ENCODE results near the gene C1QTNF4.

The C1QTNF4 gene

GRCh38 chr11:47593492-47593933 is 698 bp downstream of the C1QTNF4 start:
- in situ Hi-C loops (cut with HindIII; ENCODE audit: low sequenced_read_pairs): no loop called here

GRCh38 chr11:47592970-47593369 is 1.2 kb downstream of the C1QTNF4 start:
- in situ Hi-C loops (cut with HindIII; ENCODE audit: low sequenced_read_pairs): no loop called here

- in situ Hi-C loops (cut with HindIII; ENCODE audit: low sequenced_read_pairs): no loop called here
These were observed 2.0 kb downstream of the C1QTNF4 start for GRCh38 chr11:47592251-47592650.

- in situ Hi-C loops (cut with HindIII; ENCODE audit: low sequenced_read_pairs): no loop called here
These were observed 2.4 kb downstream of the C1QTNF4 start for GRCh38 chr11:47591764-47592163.

- in situ Hi-C loops (cut with HindIII; ENCODE audit: low sequenced_read_pairs): no loop called here
These were observed 4.0 kb downstream of the C1QTNF4 start for GRCh38 chr11:47589977-47590861.

GRCh38 chr11:47589584-47589976 is 4.6 kb downstream of the C1QTNF4 start:
- in situ Hi-C loops (cut with HindIII; ENCODE audit: low sequenced_read_pairs): no loop called here

GRCh38 chr11:47589118-47589517 is 5.1 kb downstream of the C1QTNF4 start:
- in situ Hi-C loops (cut with HindIII; ENCODE audit: low sequenced_read_pairs): no loop called here

GRCh38 chr11:47587723-47588326 is 6.4 kb downstream of the C1QTNF4 start:
- in situ Hi-C loops (cut with HindIII; ENCODE audit: low sequenced_read_pairs): no loop called here

- in situ Hi-C loops (cut with HindIII; ENCODE audit: low sequenced_read_pairs): no loop called here
These were observed 7.0 kb downstream of the C1QTNF4 start for GRCh38 chr11:47587039-47587716.

- in situ Hi-C loops (cut with HindIII; ENCODE audit: low sequenced_read_pairs): no loop called here
These were observed 7.9 kb downstream of the C1QTNF4 start, which contains the start of gene FAM180B for GRCh38 chr11:47586098-47586855. Gene FAM180B (plus strand): TSS chr11:47586678. CDS start chr11:47586769, 91 bp downstream.

GRCh38 chr11:47583844-47584243 is 10.4 kb downstream of the C1QTNF4 start:
- in situ Hi-C loops (cut with HindIII; ENCODE audit: low sequenced_read_pairs): no loop called here

GRCh38 chr11:47578524-47579494 is 15.4 kb downstream of the C1QTNF4 start, which contains the start of the genes KBTBD4 and NDUFS3:
Gene KBTBD4 (minus strand): TSS chr11:47578970. CDS start chr11:47578951, 19 bp downstream.
Gene NDUFS3 (plus strand): TSS chr11:47579074. CDS start chr11:47579092, 18 bp downstream.
- in situ Hi-C loops (cut with HindIII; ENCODE audit: low sequenced_read_pairs): no loop called here

- in situ Hi-C loops (cut with HindIII; ENCODE audit: low sequenced_read_pairs): no loop called here
These were observed 16.7 kb downstream of the C1QTNF4 start for GRCh38 chr11:47577460-47578041.

- in situ Hi-C loops (cut with HindIII; ENCODE audit: low sequenced_read_pairs): no loop called here
These were observed 20.9 kb downstream of the C1QTNF4 start for GRCh38 chr11:47573321-47573720.

GRCh38 chr11:47572715-47573255 is 21.4 kb downstream of the C1QTNF4 start:
- in situ Hi-C loops (cut with HindIII; ENCODE audit: low sequenced_read_pairs): no loop called here

GRCh38 chr11:47571895-47572294 is 22.3 kb downstream of the C1QTNF4 start:
- in situ Hi-C loops (cut with HindIII; ENCODE audit: low sequenced_read_pairs): no loop called here

GRCh38 chr11:47571357-47571729 is 22.9 kb downstream of the C1QTNF4 start:
- in situ Hi-C loops (cut with HindIII; ENCODE audit: low sequenced_read_pairs): no loop called here

GRCh38 chr11:47570651-47571356 is 23.4 kb downstream of the C1QTNF4 start:
- in situ Hi-C loops (cut with HindIII; ENCODE audit: low sequenced_read_pairs): no loop called here

Measured in DLD1 (cell line).